Measurements from ENCODE around the gene TCEA2. TPM values are rescaled to one million over a fixed set of nuclear protein-coding genes. Genes with fewer than 3 reads are reported as not detected.

Gene TCEA2
- total and polyA plus RNA-seq, 2 of the 13 experiments (the other 11 are each of a cell fraction or from before 2014, with no cell fraction given): 28.1 to 33.7 TPM

- TF ChIP-seq ZBED4 (CRISPR knock-in tag; IDR thresholded peaks at IDR 0.05; ENCODE audit: borderline replicate concordance) (peak; percentile 92), CREB1 (IDR thresholded peaks at IDR 0.05) (no peak), CREB1 (CRISPR knock-in tag; IDR thresholded peaks at IDR 0.05) (no peak), ZNF580 (CRISPR knock-in tag; IDR thresholded peaks at IDR 0.05; ENCODE audit: borderline replicate concordance, low read depth) (peak; percentile 98; the same call in 1 of the 2 replicates), ZNF703 (CRISPR knock-in tag; IDR thresholded peaks at IDR 0.05; ENCODE audit: borderline replicate concordance) (no peak; the same call in 1 of the 2 replicates), MBNL3 (CRISPR knock-in tag; conservative IDR thresholded peaks at IDR 0.05) (no peak), ZNF318 (CRISPR knock-in tag; IDR thresholded peaks at IDR 0.05) (0 out of 2 replicates have a peak, but pooled peaks have one; percentile 72), ZNF713 (CRISPR knock-in tag; IDR thresholded peaks at IDR 0.05) (peak; percentile 66; the same call in 1 of the 2 replicates), SMARCC2 (IDR thresholded peaks at IDR 0.05) (no peak), SNAPC2 (CRISPR knock-in tag; IDR thresholded peaks at IDR 0.05) (peak; percentile 71; the same call in 1 of the 2 replicates), ZNF614 (CRISPR knock-in tag; IDR thresholded peaks at IDR 0.05; ENCODE audit: borderline replicate concordance) (peak; percentile 97), JDP2 (CRISPR knock-in tag; IDR thresholded peaks at IDR 0.05; ENCODE audit: borderline replicate concordance) (no peak), ZNF292 (CRISPR knock-in tag; IDR thresholded peaks at IDR 0.05; ENCODE audit: borderline replicate concordance, low read depth) (peak; percentile 77; the same call in 1 of the 2 replicates), NFE2L2 (IDR thresholded peaks at IDR 0.05; ENCODE audit: low read length) (no peak), ZFX (CRISPR knock-in tag; IDR thresholded peaks at IDR 0.05; ENCODE audit: low read depth) (peak; percentile 91), MED8 (CRISPR knock-in tag; IDR thresholded peaks at IDR 0.05; ENCODE audit: insufficient replicate concordance) (no peak), KMT2A (CRISPR knock-in tag; IDR thresholded peaks at IDR 0.05) (peak; percentile 62; the same call in 1 of the 2 replicates)
Observed at GRCh38 chr20:64053841-64054661, 8.9 kb upstream of the TCEA2 start (continued).
